ENCODE results near the gene FYB2. TPM values are rescaled to one million over a fixed set of nuclear protein-coding genes. Genes with fewer than 3 reads are reported as not detected.
A peak's percentile ranks its signal among the peaks of the same experiment; 100 is the strongest.

Gene FYB2
- total RNA-seq, 1 experiment from 2014 or later, result not detected

GRCh38 chr1:56686169-56686568, 133.0 kb downstream of the FYB2 start:
- Histone ChIP-seq H3K27me3 (ENCODE audit: low read length) (no peaks in the 10 kb centered on the region), H4K20me1 (ENCODE audit: low read length) (no peaks in the 10 kb centered on the region), H3F3A (ENCODE audit: low read length, unreplicated experiment) (no peaks in the 10 kb centered on the region), H3K27ac (ENCODE audit: low read length) (no peak overlapping the region), H3K4me1 (ENCODE audit: insufficient read depth, low read length) (peaks cover 33% of the 10 kb centered on the region), H3K36me3 (ENCODE audit: low read depth, low read length) (no peaks in the 10 kb centered on the region), H3K4me3 (ENCODE audit: low read length) (no peak overlapping the region), H3K4me2 (ENCODE audit: low read length) (peak overlapping the region; percentile 4), H3K79me2 (ENCODE audit: low read length) (no peaks in the 10 kb centered on the region), H2AFZ (ENCODE audit: low read length) (no peak overlapping the region), H3K9me2 (replicated peaks; ENCODE audit: low read length) (no peaks in the 10 kb centered on the region), H3K9me3 (ENCODE audit: low read length) (no peaks in the 10 kb centered on the region), H3K9ac (ENCODE audit: low read length) (no peak overlapping the region)
- CTCF ChIA-PET, result no interaction called here
- ATAC-seq (no peak), DNase-seq (peak; percentile 39)
- intact Hi-C loops (cut with micrococcal nuclease), result loop anchor here (5.0 kb wide), 1 partner anchor 39 kb away; the partner anchor contains the start of gene PRKAA2
- BruUV-seq (replicated peaks), result no TSS peak
- TF ChIP-seq CTCF (conservative IDR thresholded peaks at IDR 0.05; ENCODE audit: low read depth, low read length), result no peak
- TF ChIP-seq EZH2phosphoT487 (IDR thresholded peaks at IDR 0.05; ENCODE audit: borderline replicate concordance, low read length), result no peak
- no peak for TF ChIP-seq EZH2 (IDR thresholded peaks at IDR 0.05; ENCODE audit: low read length, unreplicated experiment)
- POLR2A ChIA-PET (ENCODE audit: unreplicated experiment), result no interaction called here

GRCh38 chr1:56683569-56683968, 135.6 kb downstream of the FYB2 start:
- H3K27ac ChIP-seq (ENCODE audit: low read length), result no peak overlapping the region

More at GRCh38 chr1:56683569-56683968, 135.6 kb downstream of the FYB2 start:
- H2AFZ ChIP-seq (ENCODE audit: low read length), result no peak overlapping the region
- intact Hi-C loops (cut with micrococcal nuclease), result no loop called here
- BruUV-seq (replicated peaks), result no TSS peak
- POLR2A ChIA-PET (ENCODE audit: unreplicated experiment), result no interaction called here
- no peak overlapping the region for H3K4me3 ChIP-seq (ENCODE audit: low read length)
- ATAC-seq, result no peak
- no peaks in the 10 kb centered on the region for H4K20me1 ChIP-seq (ENCODE audit: low read length)
- no peak overlapping the region for H3K4me2 ChIP-seq (ENCODE audit: low read length)
- TF ChIP-seq CTCF (conservative IDR thresholded peaks at IDR 0.05; ENCODE audit: low read depth, low read length) (no peak), EZH2 (IDR thresholded peaks at IDR 0.05; ENCODE audit: low read length, unreplicated experiment) (no peak), EZH2phosphoT487 (IDR thresholded peaks at IDR 0.05; ENCODE audit: borderline replicate concordance, low read length) (no peak)
- DNase-seq, result no peak
- H3K36me3 ChIP-seq (ENCODE audit: low read depth, low read length), result no peaks in the 10 kb centered on the region
- no peaks in the 10 kb centered on the region for H3K79me2 ChIP-seq (ENCODE audit: low read length)
- no peaks in the 10 kb centered on the region for H3K9me2 ChIP-seq (replicated peaks; ENCODE audit: low read length)
- H3K4me1 ChIP-seq (ENCODE audit: insufficient read depth, low read length), result peaks cover 20% of the 10 kb centered on the region
- no peaks in the 10 kb centered on the region for H3K27me3 ChIP-seq (ENCODE audit: low read length)
- H3K9ac ChIP-seq (ENCODE audit: low read length), result no peak overlapping the region
- H3K9me3 ChIP-seq (ENCODE audit: low read length), result no peaks in the 10 kb centered on the region
- CTCF ChIA-PET, result no interaction called here
- H3F3A ChIP-seq (ENCODE audit: low read length, unreplicated experiment), result no peaks in the 10 kb centered on the region

Data from PC-3 (cell line).